ENCODE results near the gene FOXRED2.

Gene FOXRED2

GRCh38 chr22:36445158-36445668 is 61.6 kb downstream of the FOXRED2 start:
- DNase-seq: no peak

GRCh38 chr22:36443198-36443770 is 63.6 kb downstream of the FOXRED2 start:
- DNase-seq: no peak

DNA sequence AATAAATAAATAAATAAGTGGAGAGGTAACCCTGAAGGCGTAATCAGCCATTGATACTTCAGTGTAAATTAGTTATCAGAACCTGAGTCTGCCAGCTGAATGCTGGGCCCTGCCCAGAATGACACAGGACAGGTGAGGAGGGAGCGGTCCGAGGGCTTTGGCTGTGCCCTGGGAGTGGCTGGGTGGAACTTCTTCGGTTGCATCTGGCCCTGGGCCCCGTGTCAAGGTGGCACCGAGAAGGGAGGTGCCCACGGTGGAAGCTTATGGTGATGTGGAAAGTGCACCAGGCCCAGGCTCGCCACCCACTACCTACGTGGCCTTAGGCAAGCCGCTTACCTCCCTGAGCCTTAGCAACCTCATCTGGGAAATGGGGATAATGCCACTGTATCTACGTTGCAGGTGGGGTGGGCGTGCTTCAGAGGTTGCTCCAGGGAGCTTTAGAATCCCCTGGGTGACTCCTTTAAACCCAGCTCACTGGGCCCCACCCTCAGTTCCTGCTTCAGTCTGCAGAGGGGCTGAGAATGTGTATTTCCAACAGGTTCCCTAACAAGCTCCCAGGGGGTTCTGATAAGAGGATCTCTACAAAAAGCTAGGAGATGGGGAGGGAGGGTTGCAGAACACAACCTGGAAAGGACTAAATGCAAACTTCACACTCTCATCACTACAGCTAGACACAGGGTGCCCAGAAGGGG is 64.2 kb downstream of the FOXRED2 start:
- DNase-seq: no peak

DNA sequence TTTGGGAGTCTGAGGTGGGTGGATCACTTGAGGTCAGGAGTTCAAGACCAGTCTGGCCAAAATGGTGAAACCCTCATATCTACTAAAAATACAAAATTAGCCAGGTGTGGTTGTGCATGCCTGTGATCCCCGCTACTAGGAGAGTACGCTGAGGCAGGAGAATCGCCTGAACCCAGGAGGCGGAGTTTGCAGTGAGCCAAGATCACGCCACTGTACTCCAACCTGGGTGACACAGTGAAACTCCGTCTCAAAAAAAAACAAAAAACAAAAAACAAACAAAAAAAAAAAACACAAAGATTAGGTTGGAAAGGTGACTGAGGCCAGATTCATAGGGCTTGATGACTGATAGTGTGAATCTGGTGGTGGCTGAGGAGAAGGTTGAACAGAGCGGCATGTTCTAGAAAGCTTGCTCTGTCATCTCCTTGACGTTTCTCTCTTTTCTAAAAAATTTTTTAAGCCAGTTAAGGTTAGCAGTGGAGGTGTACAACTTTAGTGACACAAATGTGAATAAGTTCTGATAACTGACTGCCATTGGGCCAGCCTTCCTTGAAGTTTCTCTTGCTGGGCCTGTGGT is 66.3 kb downstream of the FOXRED2 start:
- no peak for DNase-seq

DNA sequence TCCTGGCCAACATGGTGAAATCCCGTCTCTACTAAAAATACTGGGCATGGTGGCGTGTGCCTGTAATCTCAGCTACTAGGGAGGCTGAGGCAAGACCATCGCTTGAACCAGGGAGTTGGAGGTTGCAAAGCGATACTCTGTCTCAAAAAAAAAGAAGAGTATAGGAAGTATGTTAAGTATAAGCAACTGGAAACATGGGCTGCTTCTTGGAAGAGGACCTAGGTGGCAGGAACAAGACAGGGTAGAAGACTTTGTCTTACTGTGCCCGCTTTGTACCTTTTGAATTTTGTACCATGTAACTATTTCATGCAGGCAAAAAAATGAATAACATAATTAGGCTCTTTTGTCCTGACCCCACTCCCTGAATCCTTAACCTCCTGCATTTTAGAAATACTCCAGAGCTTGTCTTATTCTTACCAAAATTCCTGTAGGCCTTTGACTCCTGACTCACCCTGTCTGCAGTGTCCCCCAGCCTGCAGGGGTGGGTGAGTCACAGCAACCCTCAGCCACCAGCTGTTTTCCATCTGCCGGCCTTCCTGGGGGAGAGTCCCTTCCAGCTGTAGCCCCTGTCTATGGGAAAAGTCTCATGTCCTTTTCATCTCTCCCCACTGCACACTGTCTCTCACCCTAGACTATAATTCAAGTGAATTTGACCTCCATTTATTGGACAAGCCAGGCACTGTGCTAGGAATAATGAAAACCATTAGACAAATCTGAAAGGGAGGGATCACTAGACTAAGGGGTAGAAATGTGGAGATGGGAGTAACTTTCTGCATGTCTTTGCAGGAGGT is 67.2 kb downstream of the FOXRED2 start:
- DNase-seq: no peak

Measured in NCI-H510A treated with DMSO at 0.1 percent for 48 hours (cell line).